NT2/D1 (cell line): Measurements from ENCODE around the gene HLF.

Experiments
- SUZ12 ChIP-seq: IDR thresholded peaks from 2 replicates; pipeline ENCODE4 v1.6.1; 2011; ENCODE audit not compliant: insufficient read length, insufficient read depth; ENCODE audit errors: extremely low read depth
- YY1 ChIP-seq: IDR thresholded peaks from 2 replicates; pipeline ENCODE4 v1.6.1; 2011; ENCODE audit not compliant: insufficient read length, insufficient read depth
- ZNF274 ChIP-seq: IDR thresholded peaks from 2 replicates; pipeline ENCODE4 v1.6.1; 2011; ENCODE audit warnings: mild to moderate bottlenecking, low read depth, low read length

DNA sequence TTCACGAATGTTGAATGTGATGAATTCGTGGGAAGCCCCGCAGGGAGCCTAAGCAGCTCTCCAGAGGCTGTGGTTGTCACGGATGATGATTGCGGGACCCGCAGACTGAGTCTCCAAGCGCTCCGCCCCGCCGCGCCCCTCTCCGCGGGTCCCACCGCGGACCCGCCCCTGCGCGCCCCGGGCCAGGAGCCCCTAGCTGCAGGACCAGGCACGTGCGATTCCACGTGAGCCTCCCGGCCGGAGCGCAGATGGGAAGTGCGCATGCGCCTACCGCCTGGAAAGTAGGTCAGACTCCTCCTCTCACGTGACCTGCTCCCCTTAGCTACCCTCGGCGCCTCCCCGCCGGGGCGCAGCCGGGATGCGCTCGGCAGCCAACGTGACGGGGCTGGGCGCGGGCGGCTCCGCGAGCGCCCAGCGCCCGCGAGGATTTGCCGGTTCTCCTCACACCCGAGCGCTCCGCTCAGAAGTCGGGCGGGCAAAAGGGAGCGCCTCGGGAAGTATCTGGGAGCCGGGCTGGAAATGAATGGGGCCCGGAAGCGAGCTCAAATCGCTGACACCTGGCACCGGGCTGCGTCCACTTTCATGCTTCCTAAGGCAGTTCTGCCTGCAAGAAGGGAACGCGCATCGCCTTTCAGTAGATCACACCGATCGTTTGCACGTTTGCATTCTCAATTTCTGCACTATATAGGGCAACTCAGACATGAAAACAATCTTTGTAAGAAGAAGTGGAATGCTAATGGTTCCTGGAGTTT, 26.4 kb upstream of the HLF start:
- TF ChIP-seq YY1 (no peak), ZNF274 (no peak), SUZ12 (no peak)
